Activated CD8-positive, alpha-beta memory T cell treated with anti-CD3 and anti-CD28 coated beads, Interleukin-2, amount 50 U/mL, for 4 hours (primary cell): ENCODE measurements around the gene NAA25.
A peak's percentile ranks its signal among the peaks of the same experiment; 100 is the strongest.

Source experiments
- DNase-seq: peaks from one replicate; pipeline ENCODE4 v3.0.0-alpha.2; 2020

Gene NAA25

GRCh38 chr12:112108202-112109079 is at the start of gene NAA25:
TSS of gene NAA25 (minus strand) at chr12:112108783. CDS start at chr12:112108773, 10 bp downstream.
- peak; percentile 88 for DNase-seq

GRCh38 chr12:112153893-112154219 is 45.3 kb upstream of the NAA25 start:
- DNase-seq, result no peak

GRCh38 chr12:112153181-112153892 is 44.8 kb upstream of the NAA25 start:
- DNase-seq, result no peak

DNA sequence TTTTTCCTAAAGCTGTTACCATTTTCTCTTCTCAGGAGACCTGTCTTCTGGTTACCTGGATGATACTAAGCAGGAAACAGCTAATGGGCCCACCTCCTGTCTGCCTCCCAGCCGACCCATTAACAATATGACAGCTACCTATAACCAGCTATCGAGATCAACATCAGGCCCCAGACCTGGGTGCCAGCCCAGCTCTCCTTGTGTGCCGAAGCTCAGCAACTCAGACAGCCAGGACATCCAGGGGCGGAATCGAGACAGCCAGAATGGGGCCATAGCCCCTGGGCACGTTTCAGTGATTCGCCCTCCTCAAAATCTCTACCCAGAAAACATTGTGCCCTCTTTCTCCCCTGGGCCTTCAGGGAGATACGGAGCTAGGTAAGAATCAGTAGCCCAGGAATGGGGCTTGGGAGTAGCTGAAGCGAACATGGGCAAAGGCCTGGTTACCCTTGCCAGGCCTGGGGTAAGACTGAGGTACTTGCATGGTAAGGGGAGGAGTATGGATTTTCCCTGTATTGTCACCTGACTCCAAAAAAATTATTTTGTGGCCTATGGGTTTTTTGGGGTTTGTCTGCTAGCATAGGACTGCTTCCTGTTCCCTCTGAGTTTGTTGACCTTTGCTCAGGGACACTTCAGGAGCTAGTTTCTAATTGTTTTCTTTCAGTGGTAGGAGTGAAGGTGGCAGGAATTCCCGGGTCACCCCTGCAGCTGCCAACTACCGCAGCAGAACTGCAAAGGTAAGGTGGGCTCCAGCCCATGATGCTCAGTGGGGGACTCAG is 43.4 kb upstream of the NAA25 start:
- DNase-seq, result no peak

- DNase-seq, result no peak
Observed at GRCh38 chr12:112149596-112149995, 41.0 kb upstream of the NAA25 start.

- no peak for DNase-seq
Observed at GRCh38 chr12:112148031-112148513, 39.5 kb upstream of the NAA25 start.

GRCh38 chr12:112146123-112146522 is 37.5 kb upstream of the NAA25 start:
- no peak for DNase-seq

DNA sequence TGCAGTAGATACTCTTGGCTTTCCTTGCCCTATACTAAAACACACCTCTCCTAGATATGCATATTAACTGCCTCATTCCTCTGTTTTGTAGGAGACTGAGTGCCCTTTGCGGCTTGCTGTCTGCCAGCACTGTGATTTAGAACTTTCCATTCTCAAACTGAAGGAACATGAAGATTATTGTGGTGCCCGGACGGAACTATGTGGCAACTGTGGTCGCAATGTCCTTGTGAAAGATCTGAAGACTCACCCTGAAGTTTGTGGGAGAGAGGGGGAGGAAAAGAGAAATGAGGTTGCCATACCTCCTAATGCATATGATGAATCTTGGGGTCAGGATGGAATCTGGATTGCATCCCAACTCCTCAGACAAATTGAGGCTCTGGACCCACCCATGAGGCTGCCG is 32.1 kb upstream of the NAA25 start:
- DNase-seq, result no peak

- no peak for DNase-seq
Observed at GRCh38 chr12:112134731-112135130, 26.1 kb upstream of the NAA25 start.

DNA sequence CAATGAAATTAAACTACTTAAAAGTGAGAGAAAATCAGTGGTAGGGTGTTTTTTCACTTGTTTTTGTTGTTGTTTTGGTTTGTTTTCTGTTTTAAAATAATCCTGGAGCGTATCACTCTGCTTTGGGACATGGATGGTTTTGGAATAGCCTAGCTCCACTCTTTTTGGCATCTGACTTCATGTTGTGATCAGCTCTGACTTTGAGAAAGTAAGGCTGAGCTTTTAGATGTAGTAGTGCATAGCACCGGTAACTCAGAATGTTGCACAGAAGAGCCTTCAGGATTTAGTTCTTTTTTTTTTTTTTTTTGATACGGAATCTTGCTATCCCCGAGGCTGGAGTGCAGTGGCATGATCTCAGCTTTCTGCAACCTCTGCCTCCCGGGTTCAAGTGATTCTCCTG is 24.8 kb upstream of the NAA25 start:
- no peak for DNase-seq

DNA sequence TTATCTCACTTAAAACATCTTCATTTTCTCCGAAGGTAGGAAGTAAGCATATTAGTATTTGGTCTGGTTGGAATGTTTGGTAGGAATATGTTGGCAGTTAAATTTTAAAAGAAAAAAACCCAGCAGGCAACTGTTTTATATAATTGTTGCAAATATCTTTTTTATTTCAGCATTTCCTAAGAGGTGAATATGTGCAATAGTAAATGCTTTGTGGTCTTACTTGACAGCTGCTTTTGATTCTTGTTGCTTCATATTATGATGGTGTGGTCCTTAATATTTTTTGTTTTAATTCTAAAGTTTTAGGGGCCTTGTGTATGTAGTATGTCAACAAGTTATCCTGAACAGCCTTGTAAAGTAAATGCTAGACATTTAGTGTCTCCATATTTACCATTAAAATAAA is 23.1 kb upstream of the NAA25 start:
- DNase-seq, result no peak

- no peak for DNase-seq
Observed at GRCh38 chr12:112130441-112130998, 21.9 kb upstream of the NAA25 start.

DNA sequence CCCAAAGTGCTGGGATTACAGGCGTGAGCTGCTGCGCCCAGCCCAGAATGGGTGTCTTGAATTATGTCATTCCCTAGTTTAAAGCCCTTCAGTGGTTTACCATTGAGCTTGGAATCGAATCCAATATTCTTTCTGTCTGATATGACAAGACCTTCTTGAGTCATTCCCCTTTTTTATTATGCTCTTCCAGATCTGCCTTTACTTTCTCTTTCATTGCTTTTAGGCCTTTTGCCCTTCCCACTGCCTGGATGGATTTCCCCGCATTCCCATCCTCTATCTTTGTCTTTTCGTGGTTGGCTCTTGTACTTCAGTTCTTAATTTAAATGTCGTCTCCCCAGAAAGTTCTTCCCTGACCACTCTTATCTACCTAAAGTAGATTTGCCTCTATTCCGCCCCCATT is 18.3 kb upstream of the NAA25 start:
- DNase-seq, result no peak

- no peak for DNase-seq
Observed at GRCh38 chr12:112126000-112126438, 17.4 kb upstream of the NAA25 start.

DNA sequence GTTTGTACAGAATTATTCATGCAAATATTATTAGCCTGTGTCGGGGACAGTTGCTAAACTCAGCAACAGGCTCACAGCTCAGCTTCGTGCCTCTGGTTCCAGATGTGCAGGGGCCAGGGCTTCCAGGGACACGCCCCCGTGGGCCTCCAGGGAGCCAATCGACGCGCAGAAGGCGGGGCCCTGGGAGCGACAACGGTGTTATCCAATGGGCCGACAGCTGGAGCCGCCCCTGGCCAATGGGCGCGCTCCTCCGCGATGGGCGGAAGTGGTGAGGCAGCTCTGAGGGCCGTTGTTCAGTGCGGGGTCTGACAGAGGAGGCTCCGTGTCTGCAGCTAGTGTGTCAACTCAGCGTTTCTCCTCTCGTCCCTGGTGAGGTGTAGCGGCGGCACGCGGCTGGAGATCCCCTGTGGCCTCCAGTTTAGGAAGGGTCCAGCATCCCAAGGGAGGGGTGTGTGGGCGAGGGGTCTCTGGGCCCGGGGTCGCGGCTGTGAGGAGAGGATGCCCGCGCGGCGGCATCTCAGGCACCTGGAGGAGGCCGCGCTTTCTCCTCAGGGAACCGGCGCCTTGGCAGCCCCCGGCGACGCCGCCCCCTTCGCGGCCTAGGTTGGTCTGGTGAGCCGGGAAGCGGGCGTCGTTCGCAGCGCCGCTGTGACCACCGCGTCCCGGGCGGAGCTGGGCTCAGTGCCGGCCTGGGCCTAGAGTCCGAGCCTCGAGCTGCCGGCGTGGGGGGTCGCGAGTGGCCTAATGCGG is 16.8 kb upstream of the NAA25 start, which contains the start of gene TRAFD1:
TRAFD1 (plus strand) TSS at position 311 of the 750 bp plus-strand sequence. CDS start 4,963 bp downstream, outside the sequence.
- DNase-seq, result peak; percentile 98

DNA sequence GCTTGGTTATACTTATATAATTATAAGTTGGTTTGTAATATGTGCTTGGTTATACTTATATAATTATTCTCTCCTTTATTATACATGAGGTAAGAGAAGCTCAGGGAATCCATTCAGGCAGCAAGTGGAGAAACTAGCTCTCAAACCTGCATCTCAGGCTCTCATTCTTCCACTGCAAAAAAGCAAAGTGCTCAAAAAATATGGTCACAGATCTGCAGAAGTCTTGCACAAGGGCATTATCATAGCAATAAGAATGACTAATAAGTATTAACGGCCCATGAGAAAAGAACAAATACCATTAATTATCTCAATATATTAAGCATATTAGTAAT is 16.3 kb upstream of the NAA25 start:
- DNase-seq, result no peak

DNA sequence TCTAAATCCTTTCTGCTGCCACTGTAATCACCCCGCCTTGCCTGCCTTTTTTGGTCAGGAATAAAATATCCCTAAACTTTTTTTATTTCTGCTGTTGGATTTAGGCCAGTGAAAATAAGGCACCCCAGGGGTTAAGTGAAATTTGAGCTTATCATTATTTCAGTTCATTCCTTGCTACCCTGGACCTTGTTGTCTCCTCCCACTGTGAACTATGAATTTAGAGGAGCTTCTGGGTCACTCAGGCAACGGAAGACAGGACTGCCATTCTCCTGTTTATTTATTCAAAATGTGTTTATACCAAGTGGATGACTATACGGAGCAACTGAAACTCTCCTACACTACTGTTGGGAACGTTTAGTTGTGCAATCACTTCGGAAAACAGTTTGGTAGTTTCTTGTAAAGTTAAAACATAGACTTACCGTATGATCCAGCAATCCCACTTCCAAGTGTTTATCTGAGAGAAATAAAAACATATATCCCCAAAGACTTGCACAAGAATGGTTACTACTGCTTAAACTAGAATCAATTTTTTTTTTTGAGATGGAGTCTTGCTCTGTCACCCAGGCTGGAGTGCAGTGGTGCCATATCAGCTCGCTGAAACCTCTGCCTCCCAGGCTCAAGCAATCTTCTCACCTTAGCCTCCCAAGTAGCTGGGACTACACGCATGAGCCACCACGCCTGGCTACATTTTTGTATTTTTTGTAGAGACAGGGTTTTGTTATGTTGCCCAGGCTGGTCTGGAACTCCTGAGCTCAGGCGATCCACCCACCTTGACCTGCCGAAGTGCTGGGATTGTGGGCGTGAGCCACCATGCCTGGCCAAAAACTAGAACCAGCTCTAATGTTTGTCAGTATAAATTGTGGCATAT is 14.5 kb upstream of the NAA25 start:
- no peak for DNase-seq

GRCh38 chr12:112121780-112122565 is 13.4 kb upstream of the NAA25 start:
- DNase-seq, result no peak

GRCh38 chr12:112117685-112118084 is 9.1 kb upstream of the NAA25 start:
- DNase-seq, result no peak
